H1 (cell line): Measurements from ENCODE around the gene PLIN4. TPM values are rescaled to one million over a fixed set of nuclear protein-coding genes. Genes with fewer than 3 reads are reported as not detected.

Experiments used
- CTCF ChIA-PET: fragments of 300-600 bp; sonication (Branson Sonifier 250); formaldehyde crosslinking; loops from one replicate; lab custom pipeline; 2021; ENCODE audit not compliant: partially characterized antibody; lab: Charles Lee
- POLR2A ChIA-PET: fragments of 300-600 bp; sonication (Branson Sonifier 250); formaldehyde crosslinking; loops from one replicate; lab custom pipeline; 2021; ENCODE audit warnings: inconsistent platforms; ENCODE audit not compliant: partially characterized antibody; lab: Charles Lee
- DNase-seq, 2 experiments: peaks; one replicate each; pipeline versions ENCODE4 v3.0.0 to v3.0.0-alpha.2; 2010 to 2022; ENCODE audit warnings: low spot score in 2 of 2, low read depth in 1 of 2, mixed read lengths in 1 of 2
- FAIRE-seq: peaks from 2 replicates; lab custom pipeline; 2011; peaks lifted over from hg19 to GRCh38; lab: Jason Lieb, UNC
- H2AFZ ChIP-seq: 2 replicates; pipeline ENCODE4 v1.8.1; 2012; ENCODE audit warnings: low read length, inconsistent platforms
- H2AK5ac ChIP-seq: 2 replicates; pipeline ENCODE4 v1.6.1; 2013; ENCODE audit warnings: low read depth, low read length
- H2BK120ac ChIP-seq: replicated peaks from 2 replicates; pipeline ENCODE3; 2013; ENCODE audit warnings: low read depth, low read length, inconsistent platforms
- H2BK12ac ChIP-seq: 2 replicates; pipeline ENCODE4 v1.6.1; 2013; ENCODE audit warnings: low read depth, low read length
- H2BK15ac ChIP-seq: 2 replicates; pipeline ENCODE4 v1.6.1; 2013; ENCODE audit warnings: low read length
- H2BK20ac ChIP-seq: 2 replicates; pipeline ENCODE4 v1.6.1; 2013; ENCODE audit warnings: low read length
- H2BK5ac ChIP-seq: 2 replicates; pipeline ENCODE4 v1.6.1; 2013; ENCODE audit warnings: low read depth, low read length
- H3K14ac ChIP-seq: 2 replicates; pipeline ENCODE4 v1.6.1; 2013; ENCODE audit warnings: inconsistent platforms; ENCODE audit not compliant: insufficient read length
- H3K18ac ChIP-seq: 2 replicates; pipeline ENCODE4 v1.6.1; 2013; ENCODE audit warnings: low read length; ENCODE audit errors: extremely low read depth
- H3K23ac ChIP-seq: 2 replicates; pipeline ENCODE4 v1.6.1; 2013; ENCODE audit warnings: inconsistent platforms; ENCODE audit not compliant: insufficient read length
- H3K23me2 ChIP-seq: 2 replicates; pipeline ENCODE4 v1.6.1; 2013; ENCODE audit warnings: low read depth, low read length
- H3K27ac ChIP-seq: 2 replicates; pipeline ENCODE4 v1.6.1; 2011; ENCODE audit warnings: low read depth, low read length, inconsistent platforms
- H3K27me3 ChIP-seq, 4 experiments: replicated peaks in 1 of 4; 1 replicate in 1 of 4; 2 replicates in 3 of 4; pipeline versions ENCODE4 v1.6.1 to v1.8.1; 2011 to 2013; ENCODE audit warnings: low read length in 3 of 4, mild to moderate bottlenecking in 3 of 4, inconsistent platforms in 2 of 4, mixed read lengths in 2 of 4, moderate library complexity in 1 of 4; ENCODE audit not compliant: control insufficient read depth in 3 of 4, insufficient read depth in 3 of 4; ENCODE audit errors: extremely low read depth in 1 of 4
- H3K36me3 ChIP-seq, 4 experiments: 2 replicates each; pipeline versions ENCODE4 v1.6.1 to v1.8.1; 2011 to 2013; ENCODE audit warnings: mild to moderate bottlenecking in 4 of 4, low read length in 3 of 4, moderate library complexity in 2 of 4, control low read depth in 1 of 4, inconsistent platforms in 1 of 4; ENCODE audit not compliant: insufficient read depth in 4 of 4, control insufficient read depth in 2 of 4
- H3K4ac ChIP-seq: replicated peaks from 2 replicates; pipeline ENCODE3; 2013; ENCODE audit warnings: low read length, low read depth, mixed read lengths, inconsistent platforms; ENCODE audit not compliant: insufficient read length
- H3K4me1 ChIP-seq, 4 experiments: replicated peaks in 1 of 4; 1 replicate in 1 of 4; 2 replicates in 3 of 4; pipeline versions ENCODE4 v1.6.1 to v1.8.1; 2011 to 2013; ENCODE audit warnings: low read length in 3 of 4, inconsistent platforms in 2 of 4, mixed read lengths in 1 of 4; ENCODE audit not compliant: insufficient read depth in 4 of 4, control insufficient read depth in 3 of 4
- H3K4me2 ChIP-seq, 2 experiments: 2 replicates each; pipeline versions ENCODE4 v1.6.1 to v1.8.1; 2011 to 2013; ENCODE audit warnings: low read depth in 2 of 2, low read length in 2 of 2, control low read depth in 1 of 2, inconsistent platforms in 1 of 2, mild to moderate bottlenecking in 1 of 2; ENCODE audit not compliant: insufficient read depth in 1 of 2
- H3K4me3 ChIP-seq, 4 experiments: fragments of 200-600, 300-600 bp in 1 of 4; sonication (generic), shearing (Covaris generic), sonication (Bioruptor Twin) in 1 of 4; 2 replicates each; pipeline versions ENCODE4 v1.5.1 to v1.8.1; 2011 to 2016; ENCODE audit warnings: low read length in 4 of 4, low read depth in 3 of 4, control low read depth in 2 of 4, inconsistent platforms in 2 of 4, mild to moderate bottlenecking in 2 of 4, mixed read lengths in 1 of 4, moderate library complexity in 1 of 4; ENCODE audit not compliant: insufficient read depth in 2 of 4; ENCODE audit errors: extremely low read depth in 1 of 4
- H3K56ac ChIP-seq: replicated peaks from 2 replicates; pipeline ENCODE3; 2013; ENCODE audit warnings: low read depth, mild to moderate bottlenecking, mixed read lengths, low read length, inconsistent platforms; ENCODE audit not compliant: insufficient read length
- H3K79me1 ChIP-seq: 2 replicates; pipeline ENCODE4 v1.6.1; 2013; ENCODE audit warnings: low read depth, low read length, control low read depth
- H3K79me2 ChIP-seq, 2 experiments: 2 replicates each; pipeline versions ENCODE4 v1.6.1 to v1.8.1; 2012 to 2013; ENCODE audit warnings: low read length in 2 of 2, mild to moderate bottlenecking in 2 of 2, inconsistent platforms in 1 of 2; ENCODE audit not compliant: insufficient read depth in 2 of 2, control insufficient read depth in 1 of 2
- H3K9ac ChIP-seq, 4 experiments: replicated peaks in 1 of 4; 1 replicate in 1 of 4; 2 replicates in 3 of 4; pipeline versions ENCODE4 v1.6.1 to v1.8.1; 2011 to 2013; ENCODE audit warnings: low read depth in 3 of 4, low read length in 3 of 4, control low read depth in 2 of 4, mild to moderate bottlenecking in 2 of 4, moderate library complexity in 2 of 4, inconsistent platforms in 1 of 4; ENCODE audit errors: extremely low read depth in 1 of 4
- H3K9me3 ChIP-seq, 2 experiments: 2 replicates each; pipeline versions ENCODE4 v1.6.1 to v1.8.1; 2012 to 2013; ENCODE audit warnings: mild to moderate bottlenecking in 2 of 2, moderate library complexity in 2 of 2, control low read depth in 1 of 2, inconsistent platforms in 1 of 2, low read depth in 1 of 2, low read length in 1 of 2, mixed read lengths in 1 of 2; ENCODE audit not compliant: insufficient read depth in 2 of 2
- H4K20me1 ChIP-seq, 2 experiments: replicated peaks in 1 of 2; 2 replicates each; pipeline versions ENCODE3 to v1.8.1; 2011 to 2013; ENCODE audit warnings: inconsistent platforms in 2 of 2, low read length in 2 of 2, mild to moderate bottlenecking in 1 of 2; ENCODE audit not compliant: insufficient read depth in 2 of 2, control insufficient read depth in 1 of 2
- H4K5ac ChIP-seq: 2 replicates; pipeline ENCODE4 v1.6.1; 2013; ENCODE audit warnings: low read length, low read depth, mixed read lengths, inconsistent platforms; ENCODE audit not compliant: insufficient read length
- H4K8ac ChIP-seq: 2 replicates; pipeline ENCODE4 v1.8.0; 2013; ENCODE audit warnings: mild to moderate bottlenecking, moderate library complexity, low read length, inconsistent platforms; ENCODE audit not compliant: insufficient read depth; ENCODE audit errors: extremely low read depth
- H4K91ac ChIP-seq: replicated peaks from 2 replicates; pipeline ENCODE3; 2013; ENCODE audit warnings: low read length, mixed read lengths, inconsistent platforms; ENCODE audit not compliant: insufficient read length
- HDAC6 ChIP-seq: IDR thresholded peaks from one replicate; pipeline ENCODE4 v1.7.1; 2012; ENCODE audit warnings: low read depth, mild to moderate bottlenecking, inconsistent platforms, low read length, moderate library complexity
- NRF1 ChIP-seq: IDR thresholded peaks from 2 replicates; pipeline ENCODE4 v1.6.1; 2011; ENCODE audit warnings: mild to moderate bottlenecking, low read depth, low read length, improper control_type of control experiment
- POLR2A ChIP-seq, 2 experiments: IDR thresholded peaks; 1 replicate in 1 of 2; 2 replicates in 1 of 2; pipeline ENCODE4 v1.6.1; 2011; ENCODE audit warnings: low read depth in 2 of 2, low read length in 2 of 2, mild to moderate bottlenecking in 2 of 2; ENCODE audit errors: control extremely low read depth in 1 of 2
- SIN3A ChIP-seq, 2 experiments: IDR thresholded peaks in 1 of 2; conservative IDR thresholded peaks in 1 of 2; 2 replicates each; pipeline ENCODE4 v1.6.1; 2011 to 2012; ENCODE audit warnings: low read length in 2 of 2, improper control_type of control experiment in 1 of 2, low read depth in 1 of 2, mild to moderate bottlenecking in 1 of 2
- YY1 ChIP-seq: IDR thresholded peaks from 2 replicates; pipeline ENCODE4 v1.6.1; 2011; ENCODE audit warnings: low read depth, mild to moderate bottlenecking, low read length
- WGBS, 2 experiments: shearing (Covaris generic) in 1 of 2; methylation state at CpG; one replicate each; pipeline versions ENCODE4 v1.1.6 to v1.1.7; 2013 to 2015; ENCODE audit warnings: low lambda C conversion rate in 2 of 2, mixed read lengths in 2 of 2, inconsistent platforms in 1 of 2, low coverage in 1 of 2, missing lambda C conversion rate in 1 of 2; ENCODE audit not compliant: insufficient replicate concordance in 2 of 2, insufficient coverage in 1 of 2, insufficient read length in 1 of 2; ENCODE audit errors: extremely low coverage in 1 of 2, missing lambda C conversion rate in 1 of 2; 5-methylcytosine and 5-hydroxymethylcytosine counted together
- polyA plus RNA-seq, 7 experiments: library from polyadenylated mRNA; depleted of rRNA in 3 of 7; stranded (reverse) in 5 of 7; unstranded in 2 of 7; fragments of >200 nt in 5 of 7; fragments of 200-250 nt in 2 of 7; gene quantifications; 1 replicate in 5 of 7; 2 replicates in 1 of 7; 4 replicates in 1 of 7; pipeline versions ENCODE4 v1.2.1 to v1.2.3, GENCODE V29; 2011 to 2013; ENCODE audit warnings: missing spikeins in 2 of 7, mixed read lengths in 2 of 7
- total RNA-seq: library from RNA; stranded (reverse); fragmentation: NEBNext Ultra II Directional; extraction: Animal tissue kit (Norgen Biotek cat#: 25700); gene quantifications from 2 replicates; pipeline ENCODE4 v1.2.1, GENCODE V29; 2021

The PLIN4 gene
- total and polyA plus RNA-seq, 2 of the 8 experiments (the other 6 are each of a cell fraction or from before 2014, with no cell fraction given), result 0.35 to 0.45 TPM

DNA sequence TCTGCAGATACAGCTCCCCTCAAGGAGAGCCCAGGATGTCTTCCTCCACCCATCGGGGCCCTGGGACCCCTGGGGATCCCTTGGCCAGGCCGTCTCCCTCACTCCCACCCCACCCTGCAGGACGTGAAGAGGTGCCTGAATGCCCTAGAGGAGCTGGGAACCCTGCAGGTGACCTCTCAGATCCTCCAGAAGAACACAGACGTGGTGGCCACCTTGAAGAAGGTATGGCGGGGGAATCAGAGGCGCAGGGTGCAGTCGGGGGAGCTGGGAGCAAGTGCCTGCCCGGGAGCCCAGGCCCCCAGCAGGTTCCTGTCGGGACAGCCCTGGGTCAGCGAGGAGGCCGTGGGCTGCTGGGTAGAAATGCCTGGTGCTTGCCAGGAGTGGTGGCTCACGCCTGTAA is 19.6 kb downstream of the PLIN4 start:
- peaks cover 4 to 17% of the 10 kb centered on the region in 2 experiments for H4K20me1 ChIP-seq
- CTCF ChIA-PET, result interaction anchor here (1.2 to 3.8 kb wide), 3 partner anchors 9 to 231 kb away, joined by 3 to 17 read pairs (median 5); no protein-coding TSS in a partner anchor
- H3K18ac ChIP-seq, result no peak overlapping the region
- POLR2A ChIA-PET, result interaction anchor here (1.3 to 4.1 kb wide), 3 partner anchors 10 to 25 kb away, joined by 3 to 15 read pairs (median 3); no protein-coding TSS in a partner anchor
- 94% methylated on average over 10 of the region's 12 CpGs; no CpG with 5 or more reads in 1 of the 2 experiments for WGBS, 2 experiments
- H3K9ac ChIP-seq, result no peak overlapping the region
- H3K79me1 ChIP-seq, result no peaks in the 10 kb centered on the region
- no peaks in the 10 kb centered on the region for H3K79me2 ChIP-seq
- no peaks in the 10 kb centered on the region for H3K9me3 ChIP-seq
- H3K27ac ChIP-seq, result no peak overlapping the region
- H2AFZ ChIP-seq, result no peak overlapping the region
- no peak overlapping the region for H3K4ac ChIP-seq
- no peak overlapping the region for H3K4me3 ChIP-seq
- no peak overlapping the region for H2BK20ac ChIP-seq
- H3K14ac ChIP-seq, result no peak overlapping the region
- no peak overlapping the region for H2BK15ac ChIP-seq
- no peak overlapping the region for H4K91ac ChIP-seq
- H3K4me1 ChIP-seq, result no peaks in the 10 kb centered on the region
- H2AK5ac ChIP-seq, result no peak overlapping the region
- no peak overlapping the region for H4K8ac ChIP-seq
- no peak overlapping the region for H2BK120ac ChIP-seq
- no peak overlapping the region for H3K23ac ChIP-seq
- no peak for TF ChIP-seq POLR2A (IDR thresholded peaks at IDR 0.05; ENCODE audit: control extremely low read depth in 1 of 2, low read depth in 2 of 2, low read length in 2 of 2)
- no peak for TF ChIP-seq SIN3A (conservative IDR thresholded peaks at IDR 0.05 in 1 of 2, IDR thresholded peaks at IDR 0.05 in 1 of 2; ENCODE audit: low read depth in 1 of 2, low read length in 2 of 2)
- TF ChIP-seq NRF1, result no peak
- no peak for TF ChIP-seq YY1
- TF ChIP-seq HDAC6, result no peak
- TF ChIP-seq, all 59 proteins: peak for 0
- no peak overlapping the region for H2BK12ac ChIP-seq
- DNase-seq, result no peak
- no peak overlapping the region for H4K5ac ChIP-seq
- no peak overlapping the region for H2BK5ac ChIP-seq
- no peaks in the 10 kb centered on the region for H3K27me3 ChIP-seq
- no peak overlapping the region for H3K4me2 ChIP-seq
- FAIRE-seq, result no peak
- no peaks in the 10 kb centered on the region for H3K23me2 ChIP-seq
- no peak overlapping the region for H3K56ac ChIP-seq
- peaks cover 12 to 70% (median 31%) of the 10 kb centered on the region in 4 experiments for H3K36me3 ChIP-seq
